Measurements from ENCODE around the gene POU2AF2. TPM values are rescaled to one million over a fixed set of nuclear protein-coding genes. Genes with fewer than 3 reads are reported as not detected.

The POU2AF2 gene
- total RNA-seq, 6 donors from 2014 or later: 0.24 TPM; not detected in 5

DNA sequence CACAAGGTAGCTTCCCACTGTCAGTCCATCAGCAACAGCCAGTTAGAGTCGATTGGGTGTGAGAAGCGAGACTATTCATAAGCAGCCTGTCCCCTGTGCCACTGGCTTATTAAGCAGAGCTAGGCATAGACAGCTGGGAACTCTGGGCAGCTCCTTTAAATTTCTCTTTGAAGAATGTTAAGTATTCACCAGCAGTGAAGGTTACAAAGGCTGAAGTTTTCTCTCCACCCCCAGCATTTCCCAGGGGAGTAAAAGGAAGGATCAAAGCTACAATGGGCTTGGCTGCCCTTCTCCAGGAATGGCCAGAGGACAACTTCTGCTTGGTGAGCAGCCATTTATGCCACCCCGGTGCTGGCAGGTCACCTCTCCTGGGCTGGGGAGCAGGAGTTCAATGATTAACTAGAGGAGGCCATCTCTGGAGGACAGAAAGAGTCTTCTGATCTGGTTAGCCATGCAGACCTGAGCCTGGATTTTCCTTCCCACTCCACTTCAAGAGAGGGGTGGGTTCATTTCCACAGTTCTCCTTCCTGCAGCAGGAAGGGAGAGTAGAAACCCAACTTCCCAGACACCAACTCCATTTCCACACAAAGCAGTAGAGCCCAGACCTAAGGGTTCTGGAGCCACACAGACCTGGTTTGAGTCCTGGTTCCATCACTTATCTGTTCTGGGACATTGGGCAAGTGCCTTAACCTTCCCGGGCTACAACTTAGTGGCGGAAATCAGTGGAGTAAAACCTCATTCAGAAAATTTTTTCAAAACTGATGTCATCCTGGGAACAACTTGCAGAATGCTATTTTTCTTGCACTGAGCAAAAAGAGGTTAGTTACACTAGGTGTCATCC is 75.4 kb downstream of the POU2AF2 start:
- Histone ChIP-seq H3K4me1 (peaks cover 0 to 13% (median 0%) of the 10 kb centered on the region in 4 donors), H3K36me3 (no peaks in the 10 kb centered on the region), H3K27ac (no peak overlapping the region), H3K4me3 (no peak overlapping the region), H3K27me3 (no peaks in the 10 kb centered on the region), H3K9me3 (no peaks in the 10 kb centered on the region)
- WGBS, 2 donors: 75 to 83% methylated on average over 5 of the region's 5 CpGs
- no peak for DNase-seq
- TF ChIP-seq, protein P1, sequence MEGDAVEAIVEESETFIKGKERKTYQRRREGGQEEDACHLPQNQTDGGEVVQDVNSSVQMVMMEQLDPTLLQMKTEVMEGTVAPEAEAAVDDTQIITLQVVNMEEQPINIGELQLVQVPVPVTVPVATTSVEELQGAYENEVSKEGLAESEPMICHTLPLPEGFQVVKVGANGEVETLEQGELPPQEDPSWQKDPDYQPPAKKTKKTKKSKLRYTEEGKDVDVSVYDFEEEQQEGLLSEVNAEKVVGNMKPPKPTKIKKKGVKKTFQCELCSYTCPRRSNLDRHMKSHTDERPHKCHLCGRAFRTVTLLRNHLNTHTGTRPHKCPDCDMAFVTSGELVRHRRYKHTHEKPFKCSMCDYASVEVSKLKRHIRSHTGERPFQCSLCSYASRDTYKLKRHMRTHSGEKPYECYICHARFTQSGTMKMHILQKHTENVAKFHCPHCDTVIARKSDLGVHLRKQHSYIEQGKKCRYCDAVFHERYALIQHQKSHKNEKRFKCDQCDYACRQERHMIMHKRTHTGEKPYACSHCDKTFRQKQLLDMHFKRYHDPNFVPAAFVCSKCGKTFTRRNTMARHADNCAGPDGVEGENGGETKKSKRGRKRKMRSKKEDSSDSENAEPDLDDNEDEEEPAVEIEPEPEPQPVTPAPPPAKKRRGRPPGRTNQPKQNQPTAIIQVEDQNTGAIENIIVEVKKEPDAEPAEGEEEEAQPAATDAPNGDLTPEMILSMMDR (IDR thresholded peaks at IDR 0.05): no peak
- no peak for TF ChIP-seq EP300 (IDR thresholded peaks at IDR 0.05)
- TF ChIP-seq POLR2AphosphoS5 (IDR thresholded peaks at IDR 0.05): no peak
- no peak for TF ChIP-seq POLR2A (IDR thresholded peaks at IDR 0.05)
- ATAC-seq (ENCODE audit: low FRiP score in 2 of 2): peak in 1 of 2 donors; percentile 42

DNA sequence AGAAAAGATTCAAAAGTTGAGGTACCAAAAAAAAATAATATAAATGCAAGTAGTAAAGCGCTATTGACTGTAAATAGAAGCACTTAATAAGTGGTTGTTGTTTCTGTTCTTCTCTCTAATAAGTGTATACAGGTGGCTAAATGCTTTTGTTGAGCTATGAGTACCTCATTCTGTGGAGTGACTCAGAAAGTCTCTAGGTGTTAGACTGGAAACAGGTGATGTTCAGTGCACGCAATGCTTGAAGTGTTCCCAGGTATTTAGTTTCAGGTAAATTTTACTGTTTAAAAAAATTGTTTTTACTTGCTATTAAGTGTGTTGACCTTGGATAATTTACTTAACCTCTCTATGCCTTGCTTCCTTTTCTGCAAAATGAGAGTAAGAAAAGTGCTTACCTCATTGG is 77.0 kb downstream of the POU2AF2 start:
- Histone ChIP-seq H3K4me1 (peaks cover 0 to 19% (median 1%) of the 10 kb centered on the region in 4 donors), H3K4me3 (no peak overlapping the region), H3K9me3 (no peaks in the 10 kb centered on the region), H3K27ac (no peak overlapping the region), H3K36me3 (no peaks in the 10 kb centered on the region), H3K27me3 (no peaks in the 10 kb centered on the region)
- 64 to 70% methylated on average over 2 of the region's 2 CpGs for WGBS, 2 donors
- TF ChIP-seq POLR2A (IDR thresholded peaks at IDR 0.05): no peak
- TF ChIP-seq EP300 (IDR thresholded peaks at IDR 0.05): peak in 1 of 4 donors; percentile 9
- ATAC-seq (ENCODE audit: low FRiP score in 2 of 2) (no peak), DNase-seq (no peak)

DNA sequence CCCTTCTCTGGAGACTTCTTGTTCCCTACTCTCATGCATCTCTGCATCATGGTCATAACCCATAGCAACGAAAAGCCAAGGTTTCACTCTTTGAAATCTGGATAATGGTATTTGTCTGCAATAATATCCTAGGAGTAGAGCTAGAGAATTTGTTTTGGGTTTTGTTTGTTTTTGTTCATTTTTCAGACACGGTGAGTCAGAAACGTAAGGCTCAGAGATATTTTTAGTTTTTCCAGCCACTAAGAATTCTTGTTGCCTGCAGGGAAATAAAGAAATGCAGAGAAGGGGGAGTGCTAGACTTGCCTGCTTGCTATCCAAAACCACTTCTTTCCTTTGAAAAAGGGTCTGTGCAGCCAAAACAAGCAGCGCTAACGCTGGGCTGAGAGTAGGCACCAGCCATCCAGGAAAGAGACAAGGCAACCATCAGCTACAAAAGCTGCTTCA is 78.8 kb downstream of the POU2AF2 start:
- ATAC-seq (ENCODE audit: low FRiP score in 2 of 2) (peak in 1 of 2 donors; percentile 31), DNase-seq (no peak)
- H3K36me3 ChIP-seq: no peaks in the 10 kb centered on the region
- no peak for TF ChIP-seq POLR2AphosphoS5 (IDR thresholded peaks at IDR 0.05)
- no peak for TF ChIP-seq EP300 (IDR thresholded peaks at IDR 0.05)
- TF ChIP-seq, protein P1 (IDR thresholded peaks at IDR 0.05): no peak
- TF ChIP-seq POLR2A (IDR thresholded peaks at IDR 0.05): no peak
- H3K4me1 ChIP-seq: peaks cover 0 to 22% (median 5%) of the 10 kb centered on the region in 4 donors
- H3K9me3 ChIP-seq: no peaks in the 10 kb centered on the region
- 49 to 59% methylated on average over 5 of the region's 5 CpGs for WGBS, 2 donors
- H3K27ac ChIP-seq: no peak overlapping the region
- no peaks in the 10 kb centered on the region for H3K27me3 ChIP-seq
- no peak overlapping the region for H3K4me3 ChIP-seq

DNA sequence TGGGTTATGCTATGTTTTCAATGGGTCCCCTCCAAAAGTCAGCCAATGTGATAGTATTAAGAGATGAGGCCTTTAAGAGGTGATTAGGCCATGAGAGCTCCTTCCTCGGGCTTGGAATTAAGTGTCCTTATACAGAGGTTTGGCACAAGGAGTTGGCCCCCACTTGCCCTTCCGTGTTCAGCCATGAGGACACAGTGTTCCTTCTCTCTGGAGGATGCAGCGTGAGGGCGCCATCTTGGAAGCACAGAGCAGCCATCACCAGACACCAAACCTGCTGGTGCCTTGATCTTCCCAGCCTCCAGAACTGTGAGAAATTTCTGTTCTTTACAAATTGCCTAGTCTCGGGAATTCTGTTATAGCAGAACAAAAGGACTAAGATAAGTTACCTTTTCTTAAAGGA is 79.7 kb downstream of the POU2AF2 start:
- Histone ChIP-seq H3K4me3 (no peak overlapping the region), H3K27ac (no peak overlapping the region), H3K4me1 (peaks cover 0 to 32% (median 5%) of the 10 kb centered on the region in 4 donors), H3K27me3 (no peaks in the 10 kb centered on the region), H3K36me3 (no peaks in the 10 kb centered on the region), H3K9me3 (no peaks in the 10 kb centered on the region)
- no peak for DNase-seq
- no peak for ATAC-seq (ENCODE audit: low FRiP score in 2 of 2)
- 84 to 87% methylated on average over 5 of the region's 5 CpGs for WGBS, 2 donors
- TF ChIP-seq, protein P1 (IDR thresholded peaks at IDR 0.05): no peak
- TF ChIP-seq POLR2A (IDR thresholded peaks at IDR 0.05) (no peak), EP300 (IDR thresholded peaks at IDR 0.05) (no peak), POLR2AphosphoS5 (IDR thresholded peaks at IDR 0.05) (no peak)

DNA sequence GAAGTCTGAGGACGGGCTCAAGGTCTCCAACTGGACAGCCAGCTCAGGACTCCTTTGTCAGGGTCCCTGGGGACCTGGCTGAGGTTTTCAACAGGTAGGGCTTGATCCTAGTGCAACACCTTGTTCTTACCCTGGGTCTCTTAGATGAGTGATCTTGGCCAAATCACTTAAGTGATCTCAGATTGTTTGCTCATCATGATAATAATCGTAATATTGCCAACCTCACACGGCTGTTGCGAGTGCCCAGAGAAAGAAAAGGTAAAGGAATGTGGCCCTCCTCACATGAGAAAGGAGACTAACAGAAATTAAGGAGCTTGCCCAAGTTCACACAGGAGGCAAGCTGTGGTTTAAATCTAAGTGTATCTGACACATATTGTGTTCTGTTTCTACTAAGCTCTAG is 81.3 kb downstream of the POU2AF2 start:
- TF ChIP-seq, protein P1 (IDR thresholded peaks at IDR 0.05): no peak
- no peak for TF ChIP-seq EP300 (IDR thresholded peaks at IDR 0.05)
- no peak for TF ChIP-seq POLR2A (IDR thresholded peaks at IDR 0.05)
- TF ChIP-seq POLR2AphosphoS5 (IDR thresholded peaks at IDR 0.05): no peak
- Histone ChIP-seq H3K9me3 (no peaks in the 10 kb centered on the region), H3K27me3 (no peaks in the 10 kb centered on the region), H3K36me3 (no peaks in the 10 kb centered on the region), H3K27ac (peak overlapping the region in 1 of 4 donors; percentile 74), H3K4me1 (peaks cover 0 to 25% (median 5%) of the 10 kb centered on the region in 4 donors), H3K4me3 (no peak overlapping the region)
- ATAC-seq (ENCODE audit: low FRiP score in 2 of 2): no peak
- DNase-seq: no peak
- WGBS, 2 donors: 73 to 82% methylated on average over 3 to 4 of the region's 4 CpGs
